ENCODE measurements around the gene RAB3D.
"Not testable (repeated sequence)": the region's sequence is repeated elsewhere in the genome, so short reads cannot be mapped to it uniquely, and the experiment has no call there.

RAB3D gene

DNA sequence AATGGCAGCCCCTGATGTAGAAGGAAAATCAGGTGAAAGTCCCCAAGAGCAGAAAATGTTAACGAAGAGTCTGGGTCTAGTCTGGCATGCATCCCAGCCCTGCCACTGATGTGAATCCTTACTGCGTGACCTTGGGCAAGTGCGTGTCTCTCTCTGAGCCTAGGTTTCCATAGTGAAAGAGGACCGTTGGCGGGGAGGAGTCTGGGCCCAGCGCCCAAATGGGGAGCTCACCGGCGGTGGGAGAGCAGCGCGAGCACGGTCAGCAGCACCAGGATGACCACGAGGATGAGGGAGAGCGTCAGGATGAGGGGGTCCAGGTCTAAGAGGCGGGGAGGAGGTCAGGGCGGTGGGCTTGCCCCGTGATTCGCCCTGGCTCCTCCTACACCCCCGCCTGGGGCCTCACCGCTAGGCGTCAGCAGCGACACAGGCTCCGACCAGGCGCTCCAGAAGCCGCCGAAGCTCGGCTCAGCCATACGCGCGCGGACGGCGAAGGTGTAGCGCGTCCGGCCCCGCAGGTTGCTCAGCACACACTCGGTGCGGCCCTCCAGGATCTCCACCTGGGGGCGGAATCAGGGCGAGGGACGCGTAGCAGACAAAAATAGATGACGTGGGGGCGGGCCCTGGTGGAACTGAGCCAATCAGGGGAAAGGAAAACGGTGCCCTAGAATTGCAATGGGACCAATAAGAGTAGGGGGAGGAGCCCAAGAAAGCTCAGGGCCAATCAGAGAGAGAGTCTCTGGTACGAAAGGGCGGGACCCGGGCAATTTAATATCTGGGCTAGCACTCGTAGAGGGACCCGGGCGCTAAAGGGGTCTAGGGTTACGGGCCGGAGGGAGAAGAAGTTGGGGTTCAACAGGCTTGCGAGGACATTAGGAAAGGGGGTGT, 41.4 kb upstream of the RAB3D start:
- peak; percentile 96 for DNase-seq (ENCODE audit: low read depth)
- TF ChIP-seq, protein P1, sequence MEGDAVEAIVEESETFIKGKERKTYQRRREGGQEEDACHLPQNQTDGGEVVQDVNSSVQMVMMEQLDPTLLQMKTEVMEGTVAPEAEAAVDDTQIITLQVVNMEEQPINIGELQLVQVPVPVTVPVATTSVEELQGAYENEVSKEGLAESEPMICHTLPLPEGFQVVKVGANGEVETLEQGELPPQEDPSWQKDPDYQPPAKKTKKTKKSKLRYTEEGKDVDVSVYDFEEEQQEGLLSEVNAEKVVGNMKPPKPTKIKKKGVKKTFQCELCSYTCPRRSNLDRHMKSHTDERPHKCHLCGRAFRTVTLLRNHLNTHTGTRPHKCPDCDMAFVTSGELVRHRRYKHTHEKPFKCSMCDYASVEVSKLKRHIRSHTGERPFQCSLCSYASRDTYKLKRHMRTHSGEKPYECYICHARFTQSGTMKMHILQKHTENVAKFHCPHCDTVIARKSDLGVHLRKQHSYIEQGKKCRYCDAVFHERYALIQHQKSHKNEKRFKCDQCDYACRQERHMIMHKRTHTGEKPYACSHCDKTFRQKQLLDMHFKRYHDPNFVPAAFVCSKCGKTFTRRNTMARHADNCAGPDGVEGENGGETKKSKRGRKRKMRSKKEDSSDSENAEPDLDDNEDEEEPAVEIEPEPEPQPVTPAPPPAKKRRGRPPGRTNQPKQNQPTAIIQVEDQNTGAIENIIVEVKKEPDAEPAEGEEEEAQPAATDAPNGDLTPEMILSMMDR (conservative IDR thresholded peaks at IDR 0.05; ENCODE audit: low read depth, low read length) = peak; percentile 76
- H3K4me3 ChIP-seq (ENCODE audit: low read depth, low read length) = peak overlapping the region; percentile 78

- TF ChIP-seq, protein P1 (conservative IDR thresholded peaks at IDR 0.05; ENCODE audit: low read depth, low read length) = no peak
- DNase-seq (ENCODE audit: low read depth) = no peak
These were observed 40.4 kb upstream of the RAB3D start for GRCh38 chr19:11379857-11380350.

DNA sequence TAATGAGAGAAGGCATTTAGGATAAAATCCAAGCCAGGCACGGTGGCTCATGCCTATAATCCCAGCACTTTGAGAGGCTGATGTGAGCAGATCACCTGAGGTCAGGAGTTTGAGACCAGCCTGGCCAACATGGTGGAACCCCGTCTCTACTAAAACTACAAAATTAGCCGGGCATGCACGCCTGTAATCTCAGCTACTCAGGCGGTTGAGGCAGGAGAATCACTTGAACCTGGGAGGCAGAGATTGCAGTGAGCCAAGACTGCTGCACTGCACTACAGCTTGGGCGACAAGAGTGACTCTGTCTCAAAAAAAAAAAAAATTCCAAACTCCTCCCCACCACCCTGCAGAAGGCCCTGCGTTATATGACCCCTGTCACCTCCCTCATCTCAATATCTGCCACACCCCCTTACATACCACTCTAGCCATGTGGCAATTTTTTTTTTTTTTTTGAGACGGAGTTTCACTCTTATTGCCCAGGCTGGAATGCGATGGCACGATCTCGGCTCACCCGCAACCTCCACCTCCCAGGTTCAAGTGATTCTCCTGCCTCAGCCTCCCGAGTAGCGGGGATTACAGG, 39.9 kb upstream of the RAB3D start:
- H3K4me3 ChIP-seq (ENCODE audit: low read depth, low read length); DNase-seq (ENCODE audit: low read depth): not testable (repeated sequence)

More at GRCh38 chr19:11379857-11380350, 40.4 kb upstream of the RAB3D start:
- H3K4me3 ChIP-seq (ENCODE audit: low read depth, low read length) = no peak overlapping the region

DNA sequence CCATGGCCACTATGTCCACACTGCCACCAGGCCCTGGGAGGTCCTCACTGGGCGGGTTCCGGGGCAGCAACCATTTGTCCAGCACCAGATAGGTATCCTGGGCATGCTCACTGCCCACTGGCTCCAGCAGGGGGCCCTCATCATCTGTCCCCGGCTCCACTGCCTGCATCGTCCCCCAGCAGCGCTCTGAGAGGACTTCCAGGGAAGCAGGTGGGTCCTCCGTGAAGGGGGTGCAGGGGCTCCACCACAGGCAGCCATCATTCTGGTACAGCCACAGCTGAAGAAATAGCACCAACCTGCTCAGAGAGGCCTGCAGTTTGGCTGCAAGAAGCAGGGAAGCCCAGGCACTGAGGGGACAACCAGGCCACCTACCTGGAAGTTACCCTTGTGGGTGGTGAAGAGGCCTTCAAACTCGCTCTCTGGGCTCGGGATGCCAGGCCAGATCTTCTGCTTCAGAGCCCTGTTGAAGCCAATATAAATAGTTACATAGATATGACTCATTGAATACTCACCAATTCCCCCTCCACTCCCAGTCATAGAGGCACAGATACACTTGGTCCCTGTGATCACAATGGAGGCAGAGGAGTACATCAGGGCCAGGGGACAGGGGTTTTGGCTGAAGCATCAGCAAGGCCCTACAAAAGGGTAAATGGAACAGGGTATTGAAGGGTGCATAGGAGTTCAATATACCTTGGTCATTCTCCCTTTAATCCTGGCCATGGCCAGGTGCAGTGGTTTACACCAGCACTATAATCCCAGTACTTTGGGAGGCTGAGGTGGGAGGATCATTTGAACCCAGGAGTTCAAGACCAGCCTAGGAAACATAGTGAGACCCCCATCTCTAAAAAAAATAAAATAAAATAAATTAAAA, 39.1 kb upstream of the RAB3D start:
- TF ChIP-seq, protein P1 (conservative IDR thresholded peaks at IDR 0.05; ENCODE audit: low read depth, low read length) = peak; percentile 75
- peak; percentile 57 for DNase-seq (ENCODE audit: low read depth)
- no peak overlapping the region for H3K4me3 ChIP-seq (ENCODE audit: low read depth, low read length)

- TF ChIP-seq, protein P1 (conservative IDR thresholded peaks at IDR 0.05; ENCODE audit: low read depth, low read length) = no peak
- DNase-seq (ENCODE audit: low read depth) = peak; percentile 32
- H3K4me3 ChIP-seq (ENCODE audit: low read depth, low read length) = no peak overlapping the region
These were observed 38.3 kb upstream of the RAB3D start for GRCh38 chr19:11377756-11378155.

DNA sequence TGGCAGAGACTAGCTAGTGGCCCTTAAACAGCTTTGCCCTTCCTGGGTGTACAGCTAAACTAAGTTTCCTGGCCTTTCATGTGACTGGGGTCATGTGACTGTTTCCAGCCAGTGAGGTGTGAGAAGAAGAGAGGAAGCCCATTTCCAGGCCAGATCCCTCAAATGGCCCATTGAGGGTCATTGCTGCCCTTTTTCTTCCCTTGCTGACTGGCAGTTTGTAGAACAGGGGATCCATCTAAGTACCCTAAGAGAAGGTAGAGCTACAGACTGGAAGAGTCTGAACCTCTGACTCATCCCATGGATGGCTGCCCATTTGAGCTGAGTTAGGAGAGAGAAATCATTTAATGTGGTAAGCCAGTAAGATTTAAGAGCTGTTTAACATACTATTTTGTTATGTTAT, 37.8 kb upstream of the RAB3D start:
- H3K4me3 ChIP-seq (ENCODE audit: low read depth, low read length) = no peak overlapping the region
- DNase-seq (ENCODE audit: low read depth) = peak; percentile 87
- TF ChIP-seq, protein P1 (conservative IDR thresholded peaks at IDR 0.05; ENCODE audit: low read depth, low read length) = no peak

Measured in choroid plexus epithelial cell (primary cell).